H54 (cell line): ENCODE results near the gene PROCA1.

ENCODE experiments used
- DNase-seq: peaks from one replicate; pipeline ENCODE4 v3.0.0; 2011; ENCODE audit warnings: low spot score, mixed read lengths; ENCODE audit not compliant: insufficient read length
- FAIRE-seq: peaks from 3 replicates; lab custom pipeline; 2011; peaks lifted over from hg19 to GRCh38; lab: Jason Lieb, UNC
- POLR2A ChIP-seq: IDR thresholded peaks from 2 replicates; pipeline ENCODE4 v1.6.1; 2011; ENCODE audit warnings: low read depth, mild to moderate bottlenecking, low read length

The PROCA1 gene

GRCh38 chr17:28747801-28748750 is 36.4 kb upstream of the PROCA1 start:
- DNase-seq (no peak), FAIRE-seq (no peak)
- TF ChIP-seq POLR2A = no peak

GRCh38 chr17:28747051-28747691 is 35.5 kb upstream of the PROCA1 start:
- TF ChIP-seq POLR2A = no peak
- FAIRE-seq = no peak
- DNase-seq = no peak

- no peak for DNase-seq
- no peak for FAIRE-seq
- TF ChIP-seq POLR2A = no peak
Observed at GRCh38 chr17:28746611-28747050, 34.9 kb upstream of the PROCA1 start.

- TF ChIP-seq POLR2A = no peak
- DNase-seq (peak; percentile 83), FAIRE-seq (no peak)
Observed at GRCh38 chr17:28745786-28746411, 34.2 kb upstream of the PROCA1 start.

- FAIRE-seq (no peak), DNase-seq (no peak)
- peak; percentile 33; the same call in 1 of the 2 replicates for TF ChIP-seq POLR2A
Observed at GRCh38 chr17:28744972-28745785, 33.5 kb upstream of the PROCA1 start.

- DNase-seq (no peak), FAIRE-seq (no peak)
- peak; percentile 17; the same call in 1 of the 2 replicates for TF ChIP-seq POLR2A
Observed at GRCh38 chr17:28744104-28744971, 32.6 kb upstream of the PROCA1 start.

GRCh38 chr17:28743243-28744103 is 31.8 kb upstream of the PROCA1 start, which contains the start of gene TRAF4:
TSS of gene TRAF4 (plus strand) at chr17:28744011. CDS start at chr17:28744113, 102 bp downstream.
- FAIRE-seq = no peak

GRCh38 chr17:28741358-28742349 is 30.0 kb upstream of the PROCA1 start:
- FAIRE-seq (no peak), DNase-seq (no peak)
- no peak for TF ChIP-seq POLR2A

More at GRCh38 chr17:28743243-28744103, 31.8 kb upstream of the PROCA1 start, which contains the start of gene TRAF4:
- DNase-seq = peak; percentile 97
- peak; percentile 100 for TF ChIP-seq POLR2A

GRCh38 chr17:28740406-28741357 is 29.0 kb upstream of the PROCA1 start:
- no peak for TF ChIP-seq POLR2A
- FAIRE-seq (no peak), DNase-seq (no peak)
